Myometrial cell (primary cell): ENCODE data around the gene OR1E2. TPM values are rescaled to one million over a fixed set of nuclear protein-coding genes. Genes with fewer than 3 reads are reported as not detected.

ENCODE experiments used
- total RNA-seq: library from RNA; depleted of rRNA; stranded (reverse); fragments of >200 nt; gene quantifications from 2 replicates; pipeline ENCODE4 v1.2.3, GENCODE V29; 2015

OR1E2 gene
- not detected in 2 replicates for total RNA-seq

GRCh38 chr17:3433741-3434140 is at the start of gene OR1E2:
TSS of gene OR1E2 (minus strand) at chr17:3433841. CDS start at chr17:3433841, 0 bp downstream.

GRCh38 chr17:3475812-3476610 is 42.4 kb upstream of the OR1E2 start, which contains the start of gene ASPA:
TSS of gene ASPA (plus strand) at chr17:3475997. CDS start at chr17:3476160, 163 bp downstream.

GRCh38 chr17:3471599-3471998 is 38.0 kb upstream of the OR1E2 start, which contains the start of gene SPATA22:
TSS of gene SPATA22 (minus strand) at chr17:3471819. CDS start at chr17:3469325, 2,494 bp downstream.

GRCh38 chr17:3411070-3411469 is 22.6 kb downstream of the OR1E2 start, which contains the start of gene OR3A3:
TSS of gene OR3A3 (plus strand) at chr17:3411370.

GRCh38 chr17:3398310-3398709 is 35.3 kb downstream of the OR1E2 start, which contains the start of gene OR1E1:
TSS of gene OR1E1 (minus strand) at chr17:3398410. CDS start at chr17:3398410, 0 bp downstream.

GRCh38 chr17:3385869-3386816 is 47.5 kb downstream of the OR1E2 start, which contains the start of gene OR3A2:
TSS of gene OR3A2 (minus strand) at chr17:3386308.

Other genes with a start within 250 kb of the OR1E2 start
- not detected in 2 replicates for gene OR1A2, start 236.3 kb downstream of the OR1E2 start, total RNA-seq
- not detected in 2 replicates for gene OR1A1, start 226.2 kb downstream of the OR1E2 start, total RNA-seq
- not detected in 2 replicates for gene OR3A1, start 135.5 kb downstream of the OR1E2 start, total RNA-seq
- not detected in 2 replicates for gene OR3A2, start 47.5 kb downstream of the OR1E2 start, total RNA-seq
- not detected in 2 replicates for gene OR1E1, start 35.4 kb downstream of the OR1E2 start, total RNA-seq
- not detected in 2 replicates for gene OR3A3, start 22.5 kb downstream of the OR1E2 start, total RNA-seq
- 0.71 TPM in 1 of 2 replicates, not detected in the other for gene SPATA22, start 38.0 kb upstream of the OR1E2 start, total RNA-seq
- gene ASPA, start 42.2 kb upstream of the OR1E2 start, total RNA-seq = 1.2 and 1.6 TPM in 2 replicates
- gene TRPV3, start 124.0 kb upstream of the OR1E2 start, total RNA-seq = 0.53 and 6.6 TPM in 2 replicates
- gene TRPV1, start 175.6 kb upstream of the OR1E2 start, total RNA-seq = 0.58 and 1.2 TPM in 2 replicates
- gene SHPK, start 202.4 kb upstream of the OR1E2 start, total RNA-seq = 12.8 and 13.0 TPM in 2 replicates
- 20.0 and 23.9 TPM in 2 replicates for gene CTNS, start 202.9 kb upstream of the OR1E2 start, total RNA-seq
- gene TAX1BP3, start 234.7 kb upstream of the OR1E2 start, total RNA-seq = 324 and 363 TPM in 2 replicates
- gene EMC6, start 235.0 kb upstream of the OR1E2 start, total RNA-seq = 15.1 and 24.8 TPM in 2 replicates